ENCODE measurements around the gene POLR2C.

Gene POLR2C

DNA sequence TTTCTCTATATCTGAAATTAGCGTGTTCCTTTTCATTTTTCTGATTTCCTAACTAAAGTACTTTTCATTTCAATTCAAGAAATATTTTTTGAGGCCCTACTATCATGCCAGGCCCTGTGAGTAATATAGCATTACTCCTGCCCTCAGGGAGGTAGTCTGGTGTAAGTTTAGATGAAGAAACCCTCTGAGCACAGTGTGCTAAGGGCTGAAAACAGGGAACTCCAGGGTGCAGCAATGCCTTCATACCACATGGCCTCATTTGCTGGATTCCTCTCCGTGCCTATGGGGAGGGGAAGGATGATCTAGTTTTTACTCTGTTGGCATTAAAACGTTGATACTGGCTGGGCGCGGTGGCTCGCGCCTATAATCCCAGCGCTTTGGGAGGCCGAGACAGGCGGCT lies 10.5 kb upstream of the POLR2C start:
- H3K27ac ChIP-seq (ENCODE audit: low read depth, low read length): no peak overlapping the region
- H3K4me1 ChIP-seq (ENCODE audit: control insufficient read depth, insufficient read depth, low read length): peaks cover 5% of the 10 kb centered on the region; the same call in 1 of the 2 replicates
- H3K9ac ChIP-seq (ENCODE audit: low read length): no peak overlapping the region
- no peaks in the 10 kb centered on the region for H3K9me3 ChIP-seq (ENCODE audit: control insufficient read depth, insufficient read depth, low read depth, low read length)
- H3K4me3 ChIP-seq (ENCODE audit: low read depth, low read length): no peak overlapping the region
- no peaks in the 10 kb centered on the region for H3K27me3 ChIP-seq (ENCODE audit: control insufficient read depth, insufficient read depth, low read length)
- peaks cover 57% of the 10 kb centered on the region for H3K36me3 ChIP-seq (ENCODE audit: control insufficient read depth, insufficient read depth, low read length)

DNA sequence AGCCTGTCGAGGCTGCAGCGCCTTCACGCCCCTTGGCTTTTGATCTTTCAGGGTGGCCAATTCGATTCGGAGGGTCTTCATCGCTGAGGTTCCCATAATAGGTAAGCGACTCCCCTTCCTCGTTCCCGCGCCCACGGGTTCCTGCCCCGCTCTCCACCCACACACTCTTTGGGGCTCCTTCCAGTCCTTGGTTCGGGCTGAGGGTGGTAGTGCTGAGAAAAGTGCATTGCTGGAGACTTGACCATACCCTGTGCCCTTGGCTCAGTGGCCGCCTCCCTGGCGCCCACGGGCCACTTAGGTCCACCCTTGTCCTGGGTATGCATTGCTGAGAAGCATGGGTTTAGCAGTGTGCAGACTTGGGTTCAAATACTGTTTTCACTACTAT lies 491 bp downstream of the POLR2C start:
- H3K27ac ChIP-seq (ENCODE audit: low read depth, low read length): no peak overlapping the region; the same call in 1 of the 2 replicates
- peak overlapping the region; percentile 97 for H3K4me3 ChIP-seq (ENCODE audit: low read depth, low read length)
- no peaks in the 10 kb centered on the region for H3K9me3 ChIP-seq (ENCODE audit: control insufficient read depth, insufficient read depth, low read depth, low read length)
- H3K27me3 ChIP-seq (ENCODE audit: control insufficient read depth, insufficient read depth, low read length): no peaks in the 10 kb centered on the region
- H3K36me3 ChIP-seq (ENCODE audit: control insufficient read depth, insufficient read depth, low read length): peaks cover 71% of the 10 kb centered on the region
- peaks cover 3% of the 10 kb centered on the region; the same call in 1 of the 2 replicates for H3K4me1 ChIP-seq (ENCODE audit: control insufficient read depth, insufficient read depth, low read length)
- H3K9ac ChIP-seq (ENCODE audit: low read length): peak overlapping the region; percentile 93

GRCh38 chr16:57464523-57464922 lies 2.0 kb downstream of the POLR2C start:
- Histone ChIP-seq H3K9ac (ENCODE audit: low read length) (no peak overlapping the region), H3K4me1 (ENCODE audit: control insufficient read depth, insufficient read depth, low read length) (peaks cover 3% of the 10 kb centered on the region; the same call in 1 of the 2 replicates), H3K36me3 (ENCODE audit: control insufficient read depth, insufficient read depth, low read length) (peaks cover 71% of the 10 kb centered on the region), H3K9me3 (ENCODE audit: control insufficient read depth, insufficient read depth, low read depth, low read length) (no peaks in the 10 kb centered on the region), H3K27ac (ENCODE audit: low read depth, low read length) (no peak overlapping the region), H3K27me3 (ENCODE audit: control insufficient read depth, insufficient read depth, low read length) (no peaks in the 10 kb centered on the region), H3K4me3 (ENCODE audit: low read depth, low read length) (no peak overlapping the region)

DNA sequence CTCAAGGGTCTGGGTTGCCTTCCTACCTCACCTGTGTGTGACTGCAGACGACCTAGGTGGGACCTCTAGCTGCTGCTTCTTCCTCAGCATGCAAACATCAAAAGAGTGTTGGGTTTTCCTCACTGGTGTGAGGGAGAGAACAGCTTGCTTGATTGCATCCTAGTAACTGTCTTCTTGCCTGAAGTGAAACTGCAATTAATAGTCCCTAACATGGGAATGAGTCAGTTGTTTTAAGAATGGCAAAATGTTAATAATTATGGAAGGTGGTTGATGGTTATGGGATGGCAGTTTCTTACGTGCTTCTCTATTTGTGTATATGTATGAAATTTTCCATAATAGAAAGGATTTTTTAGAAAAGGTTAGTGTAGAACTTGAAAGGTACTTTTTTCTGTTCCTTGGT lies 5.9 kb downstream of the POLR2C start:
- H3K4me3 ChIP-seq (ENCODE audit: low read depth, low read length): no peak overlapping the region
- H3K4me1 ChIP-seq (ENCODE audit: control insufficient read depth, insufficient read depth, low read length): peaks cover 29% of the 10 kb centered on the region
- H3K36me3 ChIP-seq (ENCODE audit: control insufficient read depth, insufficient read depth, low read length): peaks cover 80% of the 10 kb centered on the region
- no peaks in the 10 kb centered on the region for H3K27me3 ChIP-seq (ENCODE audit: control insufficient read depth, insufficient read depth, low read length)
- no peak overlapping the region for H3K9ac ChIP-seq (ENCODE audit: low read length)
- no peak overlapping the region for H3K27ac ChIP-seq (ENCODE audit: low read depth, low read length)
- H3K9me3 ChIP-seq (ENCODE audit: control insufficient read depth, insufficient read depth, low read depth, low read length): no peaks in the 10 kb centered on the region

GRCh38 chr16:57469046-57469445 lies 6.6 kb downstream of the POLR2C start:
- peaks cover 29% of the 10 kb centered on the region for H3K4me1 ChIP-seq (ENCODE audit: control insufficient read depth, insufficient read depth, low read length)
- H3K27ac ChIP-seq (ENCODE audit: low read depth, low read length): no peak overlapping the region
- no peaks in the 10 kb centered on the region for H3K27me3 ChIP-seq (ENCODE audit: control insufficient read depth, insufficient read depth, low read length)

DNA sequence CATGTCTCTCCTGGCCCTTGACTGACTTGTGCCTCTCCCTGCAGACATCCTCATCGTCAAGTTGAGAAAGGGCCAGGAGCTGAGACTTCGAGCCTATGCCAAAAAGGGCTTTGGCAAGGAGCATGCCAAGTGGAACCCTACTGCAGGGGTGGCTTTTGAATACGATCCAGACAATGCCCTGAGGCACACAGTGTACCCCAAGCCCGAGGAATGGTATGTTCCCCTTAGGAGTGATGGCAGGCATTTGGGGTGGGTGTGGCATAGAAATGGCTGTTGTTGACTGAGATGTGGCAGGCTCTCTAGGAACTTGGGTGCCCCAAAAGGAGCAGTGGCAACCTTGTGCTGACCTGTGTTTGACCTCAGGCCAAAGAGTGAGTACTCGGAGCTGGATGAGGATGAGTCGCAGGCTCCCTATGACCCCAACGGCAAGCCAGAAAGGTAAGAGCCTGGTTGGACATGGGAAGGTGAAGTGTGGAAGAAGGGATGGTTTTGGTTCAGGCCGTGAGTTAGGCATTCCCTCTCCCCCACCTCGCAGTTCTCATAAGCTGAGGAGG lies 7.5 kb downstream of the POLR2C start:
- peaks cover 83% of the 10 kb centered on the region for H3K36me3 ChIP-seq (ENCODE audit: control insufficient read depth, insufficient read depth, low read length)

More at GRCh38 chr16:57469046-57469445, 6.6 kb downstream of the POLR2C start:
- H3K9ac ChIP-seq (ENCODE audit: low read length): no peak overlapping the region
- peaks cover 84% of the 10 kb centered on the region for H3K36me3 ChIP-seq (ENCODE audit: control insufficient read depth, insufficient read depth, low read length)
- H3K9me3 ChIP-seq (ENCODE audit: control insufficient read depth, insufficient read depth, low read depth, low read length): no peaks in the 10 kb centered on the region
- no peak overlapping the region for H3K4me3 ChIP-seq (ENCODE audit: low read depth, low read length)

GRCh38 chr16:57470711-57471110 lies 8.2 kb downstream of the POLR2C start:
- Histone ChIP-seq H3K4me3 (ENCODE audit: low read depth, low read length) (no peak overlapping the region), H3K4me1 (ENCODE audit: control insufficient read depth, insufficient read depth, low read length) (peaks cover 41% of the 10 kb centered on the region), H3K27me3 (ENCODE audit: control insufficient read depth, insufficient read depth, low read length) (no peaks in the 10 kb centered on the region), H3K9me3 (ENCODE audit: control insufficient read depth, insufficient read depth, low read depth, low read length) (no peaks in the 10 kb centered on the region), H3K27ac (ENCODE audit: low read depth, low read length) (no peak overlapping the region), H3K36me3 (ENCODE audit: control insufficient read depth, insufficient read depth, low read length) (peaks cover 76% of the 10 kb centered on the region), H3K9ac (ENCODE audit: low read length) (no peak overlapping the region)

More for the DNA sequence above, 7.5 kb downstream of the POLR2C start:
- Histone ChIP-seq H3K4me1 (ENCODE audit: control insufficient read depth, insufficient read depth, low read length) (peaks cover 35% of the 10 kb centered on the region), H3K9ac (ENCODE audit: low read length) (no peak overlapping the region), H3K9me3 (ENCODE audit: control insufficient read depth, insufficient read depth, low read depth, low read length) (no peaks in the 10 kb centered on the region), H3K27me3 (ENCODE audit: control insufficient read depth, insufficient read depth, low read length) (no peaks in the 10 kb centered on the region), H3K27ac (ENCODE audit: low read depth, low read length) (no peak overlapping the region), H3K4me3 (ENCODE audit: low read depth, low read length) (no peak overlapping the region)

DNA sequence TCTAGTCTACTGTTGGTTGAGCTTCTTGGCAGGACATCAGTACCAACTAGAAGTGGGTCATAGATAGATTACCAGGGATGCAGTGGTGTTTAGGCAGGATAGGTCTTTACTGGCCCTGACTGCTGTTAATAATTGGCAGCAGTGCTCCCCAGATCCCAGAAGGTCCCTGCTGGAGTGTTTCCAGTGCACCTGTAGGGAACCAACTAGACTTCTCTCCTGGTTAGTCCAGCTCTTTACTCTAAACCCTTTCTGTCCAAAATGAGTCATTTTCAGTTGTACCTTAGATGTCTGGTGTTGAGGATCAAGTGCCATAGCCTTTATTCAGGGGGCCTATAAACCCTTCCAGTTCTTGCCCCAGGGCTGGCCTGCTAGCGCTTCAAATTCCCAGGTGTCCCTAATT lies 8.7 kb downstream of the POLR2C start:
- Histone ChIP-seq H3K27me3 (ENCODE audit: control insufficient read depth, insufficient read depth, low read length) (no peaks in the 10 kb centered on the region), H3K36me3 (ENCODE audit: control insufficient read depth, insufficient read depth, low read length) (peaks cover 71% of the 10 kb centered on the region), H3K27ac (ENCODE audit: low read depth, low read length) (no peak overlapping the region)

DNA sequence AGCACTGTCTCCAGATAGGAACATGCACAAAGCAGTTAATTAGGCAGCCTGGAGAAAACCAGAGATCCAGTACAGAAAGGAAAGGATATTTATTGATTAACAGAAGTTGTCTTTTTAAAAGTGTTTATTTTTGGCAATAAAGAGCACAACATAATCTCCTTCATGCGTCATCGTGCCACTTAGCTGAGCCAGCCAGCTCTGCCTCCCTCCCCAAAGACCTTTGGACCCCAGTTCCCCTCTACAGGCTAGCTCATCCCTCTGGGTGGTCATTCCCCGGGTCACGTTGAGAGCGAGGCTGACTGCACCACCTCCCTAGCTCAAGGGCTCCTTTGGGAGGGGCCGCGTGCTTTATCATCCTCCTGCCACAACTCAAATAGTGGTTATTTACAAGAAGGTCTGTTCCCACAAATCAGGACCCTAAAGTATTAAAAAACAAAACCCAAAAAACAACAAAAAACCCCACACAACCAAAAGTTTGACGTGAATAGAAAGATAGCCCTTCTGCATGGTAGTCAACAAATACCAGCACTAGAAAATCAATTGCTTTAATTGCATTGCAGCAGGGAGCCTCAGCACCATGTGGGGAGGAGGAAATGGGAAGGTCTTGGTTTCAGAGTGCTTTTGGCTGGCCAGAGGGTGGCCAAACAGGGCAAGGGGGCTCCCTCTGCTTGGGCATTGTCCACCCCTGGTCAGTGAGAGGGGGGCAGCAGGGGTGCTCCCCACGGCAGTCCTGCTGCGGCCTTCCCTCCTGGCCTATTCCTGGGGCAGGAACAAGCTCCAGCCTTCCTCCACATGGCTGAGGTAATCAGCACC lies 9.6 kb downstream of the POLR2C start:
- peaks cover 53% of the 10 kb centered on the region for H3K4me1 ChIP-seq (ENCODE audit: control insufficient read depth, insufficient read depth, low read length)
- no peaks in the 10 kb centered on the region for H3K9me3 ChIP-seq (ENCODE audit: control insufficient read depth, insufficient read depth, low read depth, low read length)
- H3K27me3 ChIP-seq (ENCODE audit: control insufficient read depth, insufficient read depth, low read length): no peaks in the 10 kb centered on the region
- peak overlapping the region; percentile 34 for H3K9ac ChIP-seq (ENCODE audit: low read length)
- H3K36me3 ChIP-seq (ENCODE audit: control insufficient read depth, insufficient read depth, low read length): peaks cover 64% of the 10 kb centered on the region
- H3K27ac ChIP-seq (ENCODE audit: low read depth, low read length): peak overlapping the region; percentile 46
- H3K4me3 ChIP-seq (ENCODE audit: low read depth, low read length): no peak overlapping the region

More for the DNA sequence above, 8.7 kb downstream of the POLR2C start:
- no peak overlapping the region for H3K4me3 ChIP-seq (ENCODE audit: low read depth, low read length)
- H3K4me1 ChIP-seq (ENCODE audit: control insufficient read depth, insufficient read depth, low read length): peaks cover 45% of the 10 kb centered on the region
- H3K9me3 ChIP-seq (ENCODE audit: control insufficient read depth, insufficient read depth, low read depth, low read length): no peaks in the 10 kb centered on the region
- no peak overlapping the region for H3K9ac ChIP-seq (ENCODE audit: low read length)

- Histone ChIP-seq H3K27me3 (ENCODE audit: control insufficient read depth, insufficient read depth, low read length) (no peaks in the 10 kb centered on the region), H3K27ac (ENCODE audit: low read depth, low read length) (peak overlapping the region; percentile 46), H3K4me3 (ENCODE audit: low read depth, low read length) (no peak overlapping the region), H3K4me1 (ENCODE audit: control insufficient read depth, insufficient read depth, low read length) (peaks cover 59% of the 10 kb centered on the region), H3K36me3 (ENCODE audit: control insufficient read depth, insufficient read depth, low read length) (peaks cover 58% of the 10 kb centered on the region), H3K9ac (ENCODE audit: low read length) (peak overlapping the region; percentile 34), H3K9me3 (ENCODE audit: control insufficient read depth, insufficient read depth, low read depth, low read length) (no peaks in the 10 kb centered on the region)
These were observed 10.2 kb downstream of the POLR2C start for GRCh38 chr16:57472665-57473060.

DNA sequence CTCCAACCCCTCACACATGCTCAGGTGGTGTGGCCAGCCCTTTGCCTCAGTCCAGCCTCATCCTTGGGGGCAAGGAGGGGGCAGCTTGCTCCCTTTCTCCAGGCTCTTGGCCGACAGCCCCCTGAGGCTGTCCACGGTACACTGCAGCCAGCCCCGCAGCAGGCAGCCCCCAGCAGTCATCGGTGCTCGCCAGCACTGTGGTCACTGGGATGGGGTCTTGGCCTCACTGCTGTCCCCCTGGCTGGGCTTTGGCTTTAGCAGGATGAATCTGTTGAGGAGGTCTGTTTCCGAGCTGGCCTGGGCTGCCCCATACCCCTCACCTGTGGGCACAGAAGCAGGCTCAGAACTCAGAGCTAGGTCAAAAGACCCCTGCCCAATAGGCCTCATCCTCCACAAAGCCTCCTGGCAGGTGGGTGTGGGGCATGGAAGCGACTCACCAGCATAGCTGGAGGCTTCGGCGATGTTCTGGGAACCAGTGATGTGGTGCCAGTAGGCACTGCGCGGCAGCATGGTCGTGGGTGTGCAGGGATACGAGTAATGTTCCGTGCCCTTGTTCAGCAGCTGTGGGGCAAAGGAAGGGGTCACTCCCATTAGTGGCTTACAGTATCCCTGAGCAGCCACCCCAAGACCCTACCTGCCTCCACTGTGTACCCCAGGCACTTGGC lies 10.8 kb downstream of the POLR2C start:
- Histone ChIP-seq H3K4me1 (ENCODE audit: control insufficient read depth, insufficient read depth, low read length) (peaks cover 64% of the 10 kb centered on the region), H3K36me3 (ENCODE audit: control insufficient read depth, insufficient read depth, low read length) (peaks cover 52% of the 10 kb centered on the region), H3K9ac (ENCODE audit: low read length) (peak overlapping the region; percentile 22), H3K27ac (ENCODE audit: low read depth, low read length) (no peak overlapping the region), H3K9me3 (ENCODE audit: control insufficient read depth, insufficient read depth, low read depth, low read length) (no peaks in the 10 kb centered on the region), H3K27me3 (ENCODE audit: control insufficient read depth, insufficient read depth, low read length) (peaks cover under 1% of the 10 kb centered on the region; the same call in 1 of the 2 replicates), H3K4me3 (ENCODE audit: low read depth, low read length) (no peak overlapping the region)
